Measurements from ENCODE around the gene ATP7A.

The ATP7A gene

DNA sequence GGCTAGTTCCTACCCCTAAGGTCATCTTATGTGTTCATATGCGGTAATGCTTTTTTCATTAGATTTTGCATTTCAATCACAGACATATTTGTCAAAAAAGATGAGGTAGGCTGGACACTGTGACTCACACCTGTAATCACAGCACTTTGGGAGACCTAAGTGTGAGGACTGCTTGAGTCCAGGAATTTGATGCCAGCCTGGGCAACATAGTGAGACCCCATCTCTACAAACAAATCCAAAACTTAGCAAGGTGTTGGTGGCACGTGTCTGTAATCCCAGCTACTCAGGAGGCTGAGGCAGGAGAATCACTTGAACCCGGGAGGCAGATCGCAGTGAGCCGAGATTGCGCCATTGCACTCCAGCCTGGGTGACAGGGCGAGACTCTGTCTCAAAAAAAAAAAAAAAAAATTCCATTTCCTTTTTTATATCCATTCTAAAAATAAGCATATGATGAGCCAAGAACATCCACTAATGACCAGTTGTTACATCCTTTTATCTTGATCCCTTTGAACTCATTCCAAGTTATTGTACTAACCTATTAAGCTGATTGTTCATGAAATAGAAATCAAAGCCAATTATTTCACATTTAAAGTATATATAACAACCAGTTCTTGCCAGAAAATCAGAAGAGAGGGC lies 35.5 kb downstream of the ATP7A start:
- DNase-seq: no peak

DNA sequence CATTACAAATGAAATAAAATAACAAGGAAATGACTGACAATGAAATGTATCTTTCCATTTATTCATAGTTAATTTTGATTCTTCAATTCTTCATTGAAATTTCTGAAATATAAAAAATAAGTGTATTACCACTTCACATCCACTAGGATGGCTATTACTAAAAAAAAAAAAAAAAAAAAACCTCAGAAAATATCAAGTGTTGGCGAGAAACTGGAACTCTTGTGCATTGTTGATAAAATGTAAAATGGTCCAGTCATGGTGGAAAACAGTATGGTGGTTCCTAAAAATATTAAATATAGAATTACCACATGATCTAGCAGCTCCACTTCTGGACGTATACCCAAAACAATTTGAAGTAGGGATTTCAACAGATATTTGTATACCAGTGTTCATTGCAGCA lies 36.1 kb downstream of the ATP7A start:
- no peak for DNase-seq

DNA sequence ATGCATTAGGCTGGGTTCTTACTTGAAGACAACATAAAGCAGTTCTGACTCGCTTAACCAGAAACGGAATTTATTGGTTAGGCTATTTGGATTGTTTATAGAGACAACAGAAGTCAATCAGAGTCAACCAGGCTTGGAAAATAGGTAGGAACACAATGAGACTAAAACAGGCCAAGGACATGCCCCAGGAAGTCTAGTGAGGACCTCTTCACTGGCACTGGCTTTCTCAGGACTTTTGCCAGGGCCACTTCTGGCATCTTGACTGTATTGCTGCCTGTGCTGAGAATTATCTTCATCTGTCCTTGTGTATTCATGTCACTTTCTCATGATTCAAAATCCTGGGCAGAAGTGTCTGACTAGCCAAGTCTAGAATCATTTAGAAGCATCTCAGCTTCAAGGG lies 39.3 kb downstream of the ATP7A start:
- DNase-seq: no peak

DNA sequence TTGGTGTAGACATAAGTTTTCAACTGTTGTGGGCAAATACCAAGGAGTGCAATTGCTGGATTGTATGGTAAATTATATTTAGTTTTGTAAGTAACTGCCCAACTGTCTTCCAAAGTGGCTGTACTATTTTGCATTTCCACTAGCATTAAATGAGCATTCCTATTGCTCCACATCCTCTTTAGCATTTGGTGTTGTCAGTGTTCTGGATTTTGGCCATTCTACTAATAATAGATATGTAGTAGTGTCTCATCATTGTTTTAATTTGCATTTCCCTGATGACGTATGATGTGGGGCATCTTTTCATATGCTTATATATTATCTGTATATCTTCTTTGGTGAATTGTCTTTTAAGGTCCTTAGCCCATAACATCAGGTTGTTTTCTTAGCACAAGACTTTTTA lies 41.7 kb downstream of the ATP7A start:
- DNase-seq: no peak

DNA sequence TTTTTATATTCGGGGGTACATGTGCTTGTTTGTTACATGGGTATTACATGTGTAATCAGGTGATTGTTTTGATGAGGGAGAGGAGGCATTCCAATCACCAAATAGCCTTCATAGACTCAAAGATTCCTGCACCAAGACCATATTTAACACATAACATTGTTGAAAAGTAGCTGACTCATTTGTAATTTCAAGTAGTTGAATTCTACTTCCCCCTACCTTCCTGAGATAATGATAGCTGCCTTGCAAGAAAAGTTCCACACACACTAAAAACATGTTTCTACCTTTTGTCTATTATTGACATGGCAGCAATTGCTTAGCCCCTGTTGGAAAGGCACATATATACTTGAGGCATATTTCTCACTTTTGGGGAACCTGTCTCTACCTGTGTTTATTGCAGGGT lies 42.8 kb downstream of the ATP7A start:
- DNase-seq: no peak

DNA sequence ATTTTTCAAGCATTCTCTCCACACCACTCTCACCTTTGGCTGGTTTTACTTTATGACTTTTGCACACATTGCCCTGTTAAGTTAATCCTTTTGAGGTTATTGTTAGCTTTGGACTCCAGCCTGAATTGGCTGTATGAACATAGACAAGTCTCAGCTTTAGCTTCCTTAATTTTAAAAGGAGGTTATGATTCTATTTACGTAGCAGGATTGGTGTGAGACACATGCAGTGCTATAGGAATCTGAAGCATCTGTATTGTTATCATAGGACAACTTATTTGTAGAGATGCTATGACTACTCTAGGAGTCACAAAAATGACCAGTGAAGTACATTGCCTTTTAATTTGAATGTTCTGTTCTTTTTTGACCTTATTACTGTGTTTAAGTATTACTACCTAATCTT lies 43.2 kb downstream of the ATP7A start:
- DNase-seq: no peak

DNA sequence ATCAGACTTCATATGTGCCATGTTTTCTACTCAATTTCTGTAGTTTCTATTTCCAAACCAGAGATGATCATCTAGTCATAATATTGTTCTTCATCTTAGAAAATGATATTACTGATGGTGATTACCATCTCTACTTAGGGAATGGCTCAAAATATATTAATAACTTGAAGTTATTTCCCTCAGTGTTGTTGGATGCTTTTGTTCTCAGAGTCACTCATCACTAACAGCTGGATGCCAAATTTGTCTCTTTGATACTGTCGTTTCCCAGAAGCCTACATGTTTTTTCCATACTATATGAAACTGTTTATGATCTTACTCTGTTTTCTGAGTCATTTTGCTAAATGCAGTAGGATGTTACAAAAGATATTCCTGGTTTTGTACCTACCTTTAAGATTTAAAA lies 50.1 kb downstream of the ATP7A start:
- no peak for DNase-seq

DNA sequence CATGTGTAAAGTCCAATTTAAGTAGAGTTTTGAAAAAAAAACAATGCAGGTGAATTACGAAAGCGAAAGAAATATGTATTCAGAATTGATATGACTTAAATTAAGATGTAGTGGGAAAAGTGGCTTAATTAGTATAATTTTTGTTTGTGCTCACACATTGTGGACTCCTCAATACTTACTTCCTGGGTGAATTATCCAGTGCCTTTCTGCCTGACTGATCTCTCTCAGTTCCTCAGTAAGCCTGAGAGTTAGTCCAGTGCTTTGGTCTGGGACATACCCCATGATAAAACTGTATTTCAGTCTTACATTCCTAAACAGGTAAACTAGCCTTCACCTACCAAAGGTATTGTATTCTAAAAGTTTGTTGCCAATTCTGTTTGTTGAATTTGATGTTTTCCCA lies 50.6 kb downstream of the ATP7A start:
- DNase-seq: no peak

DNA sequence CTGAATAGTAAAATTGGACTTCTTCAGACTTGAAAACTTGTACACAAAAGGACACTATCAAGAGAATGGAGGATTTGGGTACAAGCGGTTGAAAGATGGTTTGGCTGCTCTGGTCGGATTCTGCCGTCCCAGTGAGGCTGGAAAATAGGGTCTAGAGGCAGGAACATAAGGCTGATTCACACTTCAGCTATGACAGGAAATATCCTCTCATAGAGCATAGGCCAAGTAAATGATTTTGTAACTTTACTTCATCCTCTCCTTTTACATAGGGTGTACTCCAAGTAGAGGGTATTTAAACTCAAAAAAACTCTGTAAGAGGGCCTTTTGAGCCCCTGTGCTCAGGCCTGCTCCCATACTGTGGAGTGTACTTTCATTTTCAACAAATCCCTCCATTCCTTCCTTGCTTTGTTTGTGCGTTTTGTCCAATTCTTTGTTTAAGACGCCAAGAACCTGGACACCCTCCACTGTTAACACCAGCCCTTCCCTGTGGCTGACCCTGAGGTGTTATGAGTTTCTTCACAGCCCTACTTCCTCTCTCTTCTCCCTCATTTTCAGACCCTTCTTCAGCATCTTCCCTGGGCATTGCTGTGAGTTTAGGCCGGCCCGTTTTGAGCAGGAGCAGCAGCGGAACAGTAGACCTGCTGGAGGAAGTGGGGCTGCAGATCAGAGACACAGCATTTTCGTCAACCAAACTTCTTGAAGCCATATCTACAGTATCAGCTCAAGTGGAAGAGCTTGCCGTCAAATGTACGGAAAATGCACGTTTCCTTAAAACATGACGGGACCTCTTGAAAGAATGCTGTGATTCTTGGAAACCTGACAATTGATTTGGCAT lies 51.8 kb downstream of the ATP7A start:
- no peak for DNase-seq

DNA sequence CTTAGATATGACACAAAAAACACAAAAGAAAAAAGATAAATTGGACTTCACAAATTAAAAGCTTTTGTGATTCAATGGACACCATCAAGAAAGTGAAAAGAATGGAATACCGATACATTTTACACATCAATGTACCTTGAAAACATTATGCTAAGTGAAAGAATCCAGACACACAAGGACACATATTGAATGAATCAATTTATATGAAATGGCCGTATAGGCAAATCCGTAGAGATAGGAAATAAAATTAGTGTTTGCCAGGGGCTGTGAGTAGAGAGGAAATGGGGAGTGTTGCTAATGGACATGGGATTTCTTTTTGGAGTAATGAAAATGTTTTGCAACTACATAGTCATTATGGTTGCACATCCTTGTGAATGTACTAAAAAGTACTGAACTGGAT lies 55.9 kb downstream of the ATP7A start:
- no peak for DNase-seq

DNA sequence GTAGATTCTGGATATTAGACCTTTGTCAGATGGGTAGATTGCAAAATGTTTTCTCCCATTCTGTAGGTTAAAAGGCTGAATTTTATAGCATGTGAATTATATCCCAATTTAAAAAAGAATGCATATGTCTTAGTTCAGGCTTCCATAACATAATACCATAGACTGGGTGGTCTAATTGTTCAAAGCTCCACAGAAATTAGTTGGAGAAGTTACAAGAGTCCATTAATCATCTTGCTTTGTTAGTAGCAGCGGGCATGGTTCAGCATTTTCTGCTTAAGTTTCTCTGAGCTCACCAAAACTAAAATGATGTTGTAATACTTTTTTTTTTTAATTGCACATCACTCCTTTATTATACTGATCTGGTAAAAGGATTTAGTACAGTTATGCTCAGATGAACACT lies 57.1 kb downstream of the ATP7A start:
- DNase-seq: no peak

DNA sequence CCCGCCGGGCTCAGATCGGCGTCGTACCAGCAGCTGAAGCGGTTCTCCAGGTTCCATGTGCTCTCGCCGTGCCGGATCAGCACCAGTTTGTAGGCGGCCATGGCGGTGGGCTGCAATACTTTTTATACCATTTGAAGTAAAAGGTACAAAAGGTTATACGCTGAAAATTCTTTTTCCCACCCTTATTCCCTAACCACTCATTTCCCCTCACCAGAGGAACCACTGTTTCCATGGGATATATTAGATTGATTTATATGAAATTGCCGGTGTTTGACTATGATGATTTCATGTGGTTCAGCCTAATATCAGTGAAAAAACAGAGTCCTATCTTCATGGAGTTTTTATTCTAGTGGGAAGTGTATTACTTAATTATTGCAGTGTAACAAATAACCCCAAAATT lies 59.0 kb downstream of the ATP7A start, which contains the start of gene PGAM4:
PGAM4 (minus strand) TSS at position 101 of the 400 bp plus-strand sequence; CDS start at position 101, 0 bp downstream.
- no peak for DNase-seq

DNA sequence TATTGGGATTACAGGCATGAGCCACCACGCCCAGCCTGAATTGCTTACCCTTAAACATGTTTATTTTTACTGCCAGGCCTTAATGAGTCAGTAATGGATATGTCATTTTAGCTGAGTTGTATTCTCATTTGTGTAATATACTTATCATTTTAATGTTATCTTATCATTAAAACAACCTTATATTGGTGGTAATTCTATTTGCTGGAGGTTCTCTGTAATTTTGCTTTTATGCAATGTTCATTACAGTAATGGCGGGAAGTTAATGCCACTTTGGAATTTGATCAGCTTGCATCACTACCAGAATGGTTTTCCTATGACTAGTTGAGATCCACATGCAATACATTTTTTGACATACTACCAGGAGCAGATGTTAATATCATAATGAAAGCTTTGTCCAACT lies 65.3 kb downstream of the ATP7A start:
- no peak for DNase-seq

DNA sequence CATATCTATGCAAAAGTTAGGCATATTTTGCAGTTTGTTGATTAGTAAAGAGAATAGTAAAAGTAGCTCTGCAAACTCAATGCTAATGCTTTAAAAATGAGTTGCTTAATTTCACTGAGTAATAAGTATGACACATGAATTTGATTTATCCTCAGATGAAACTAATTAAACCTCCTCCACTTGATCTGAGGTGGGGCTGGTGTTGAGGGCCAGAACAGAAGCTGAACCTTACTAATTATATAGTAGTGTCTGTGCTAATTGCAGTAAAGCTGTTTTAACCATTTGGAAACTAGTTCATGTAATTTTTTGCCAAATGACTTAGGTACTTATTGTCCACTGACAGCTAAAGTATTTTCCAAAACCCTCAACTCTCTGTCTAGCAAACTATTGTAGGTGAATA lies 66.6 kb downstream of the ATP7A start:
- DNase-seq: no peak

DNA sequence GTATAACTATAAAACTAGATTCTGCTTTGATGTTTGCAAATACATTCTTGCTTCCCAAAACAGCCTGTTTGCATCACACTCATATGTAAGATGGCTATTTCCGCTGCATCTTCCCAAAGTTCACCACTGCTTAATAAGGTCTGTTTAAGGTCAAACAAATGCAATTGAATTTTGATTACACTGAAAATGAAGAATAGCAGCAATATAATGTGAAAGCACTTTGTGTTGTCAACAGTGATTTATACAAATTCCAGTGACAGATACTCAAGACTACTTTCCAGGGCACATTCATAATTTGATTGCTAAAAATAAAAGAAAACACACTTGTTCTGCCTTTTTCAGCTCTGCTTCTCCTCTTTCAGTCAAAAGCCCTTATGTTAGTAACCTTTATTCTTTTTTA lies 67.0 kb downstream of the ATP7A start:
- DNase-seq: no peak

DNA sequence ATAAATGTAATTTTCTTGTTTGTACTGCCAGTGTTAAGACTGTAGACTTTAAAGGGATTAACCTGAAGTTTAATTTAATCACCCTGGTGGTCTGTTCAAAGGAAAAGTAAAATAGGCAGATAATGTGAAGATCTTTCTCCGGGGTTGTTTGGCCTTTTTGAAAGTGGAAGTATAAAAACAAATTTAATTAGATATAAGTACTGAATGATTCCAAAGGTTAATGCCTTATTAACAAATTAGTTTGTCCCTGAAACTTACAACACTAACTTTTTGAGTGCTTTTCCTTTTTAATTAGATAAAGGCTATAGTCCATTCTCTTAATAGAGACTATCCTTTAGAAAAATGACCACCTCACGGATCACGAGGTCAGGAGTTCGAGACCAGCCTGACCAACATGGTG lies 69.4 kb downstream of the ATP7A start:
- DNase-seq: no peak

DNA sequence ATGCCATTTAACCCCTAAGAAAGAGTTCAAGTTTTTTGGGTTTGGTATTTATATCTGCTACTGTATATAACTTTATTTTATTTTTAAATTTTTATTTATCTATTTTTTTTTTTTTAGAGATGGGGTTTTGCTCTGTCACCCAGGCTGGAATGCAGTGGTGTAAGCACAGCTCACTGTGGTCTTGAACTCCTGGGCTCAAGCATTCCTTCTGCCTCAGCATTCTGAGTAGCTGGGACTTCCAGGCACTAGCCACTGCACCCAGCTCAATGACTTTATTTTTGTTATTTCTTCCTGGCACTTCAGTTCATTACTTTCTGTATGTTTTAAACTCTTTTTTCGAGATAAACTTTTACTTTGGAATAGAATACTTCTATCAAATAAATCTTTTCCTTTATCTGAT lies 101.4 kb downstream of the ATP7A start:
- no peak for DNase-seq

DNA sequence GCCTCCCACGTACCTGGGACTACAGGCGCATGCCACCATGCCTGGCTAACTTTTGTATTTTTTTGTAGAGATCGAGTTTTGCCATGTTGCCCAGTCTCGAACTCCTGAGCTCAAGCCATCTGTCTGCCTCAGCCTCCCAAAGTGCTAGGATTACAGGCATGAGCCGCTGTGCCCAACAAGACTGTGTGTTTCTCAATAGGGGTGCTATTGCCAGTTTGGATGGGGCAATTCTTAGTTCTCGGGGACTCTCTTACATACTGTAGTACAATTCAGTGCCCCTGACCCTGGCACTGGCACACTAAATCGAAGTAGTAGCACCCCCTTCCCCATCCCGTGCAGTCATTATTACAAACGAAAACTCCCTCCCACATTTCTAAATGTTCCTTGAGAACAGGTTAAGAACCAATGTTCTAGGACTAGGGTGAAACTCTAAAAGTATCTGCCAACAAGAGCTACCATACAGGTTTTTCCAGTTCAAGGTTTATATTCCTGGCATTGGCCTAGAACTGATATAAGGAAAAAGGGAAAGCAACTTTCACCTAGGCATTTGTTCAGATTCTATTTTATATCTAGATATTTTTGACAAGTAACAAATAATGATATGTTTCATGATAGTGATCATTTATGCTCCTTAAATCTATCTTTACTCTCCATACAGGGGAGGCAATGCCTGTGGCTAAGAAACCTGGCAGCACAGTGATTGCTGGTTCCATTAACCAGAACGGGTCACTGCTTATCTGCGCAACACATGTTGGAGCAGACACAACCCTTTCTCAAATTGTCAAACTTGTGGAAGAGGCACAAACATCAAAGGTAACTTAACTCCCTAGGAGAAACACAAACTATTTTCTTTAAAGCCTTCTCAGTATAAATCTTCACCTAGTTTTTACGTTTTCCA lies 109.3 kb downstream of the ATP7A start:
- no peak for DNase-seq

DNA sequence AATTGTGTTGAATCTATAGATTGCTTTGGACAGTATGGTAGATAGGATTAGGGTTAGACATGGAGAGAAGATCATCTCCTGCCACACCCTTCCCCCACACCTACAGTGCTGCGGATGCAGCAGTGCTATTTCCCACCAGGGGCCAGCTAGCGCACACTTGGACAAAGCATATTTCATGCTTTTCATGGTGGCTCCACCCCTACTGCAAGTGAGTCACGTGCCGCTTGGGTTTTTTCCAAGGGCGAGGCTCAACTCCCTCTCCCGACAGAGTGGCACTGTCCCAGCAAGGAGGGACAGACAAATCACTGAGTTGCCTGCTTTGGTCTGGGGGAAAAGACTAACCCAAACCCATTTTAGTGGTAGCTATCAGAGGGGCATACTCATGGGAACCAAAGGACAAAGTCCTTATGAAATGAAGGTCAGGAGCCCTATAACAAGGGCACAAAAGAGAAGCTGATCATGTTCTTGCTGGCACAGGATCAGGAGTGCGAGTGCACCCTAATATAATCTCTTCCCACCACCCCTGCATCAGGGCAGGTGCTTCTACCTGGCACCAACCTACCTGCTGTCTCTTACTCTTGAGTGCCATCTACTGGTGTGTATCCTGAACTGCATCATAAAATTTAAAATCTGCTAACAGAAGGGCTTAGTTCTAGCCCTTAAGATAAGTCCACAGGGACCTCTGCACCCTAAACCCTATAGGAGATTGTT lies 114.0 kb downstream of the ATP7A start:
- peak in 1 of 2 experiments; percentile 2 for DNase-seq

DNA sequence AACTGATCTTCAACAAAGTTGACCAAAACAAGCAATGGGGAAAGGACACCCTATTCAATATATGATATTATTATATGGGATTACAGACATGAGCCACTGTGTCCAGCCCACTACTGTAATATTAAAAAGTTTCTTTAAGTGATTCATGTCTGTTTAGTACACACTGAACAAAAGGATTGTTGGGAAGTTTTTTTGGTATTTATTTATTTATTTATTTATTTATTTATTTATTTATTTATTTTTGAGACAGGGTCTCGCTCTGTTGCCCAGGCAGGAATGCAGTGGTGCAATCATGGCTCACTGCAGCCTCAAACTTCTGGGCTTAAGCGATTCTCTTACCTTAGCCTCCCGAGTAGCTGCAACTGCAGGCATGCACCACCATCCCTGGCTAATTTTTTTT lies 117.3 kb downstream of the ATP7A start:
- DNase-seq: no peak

DNA sequence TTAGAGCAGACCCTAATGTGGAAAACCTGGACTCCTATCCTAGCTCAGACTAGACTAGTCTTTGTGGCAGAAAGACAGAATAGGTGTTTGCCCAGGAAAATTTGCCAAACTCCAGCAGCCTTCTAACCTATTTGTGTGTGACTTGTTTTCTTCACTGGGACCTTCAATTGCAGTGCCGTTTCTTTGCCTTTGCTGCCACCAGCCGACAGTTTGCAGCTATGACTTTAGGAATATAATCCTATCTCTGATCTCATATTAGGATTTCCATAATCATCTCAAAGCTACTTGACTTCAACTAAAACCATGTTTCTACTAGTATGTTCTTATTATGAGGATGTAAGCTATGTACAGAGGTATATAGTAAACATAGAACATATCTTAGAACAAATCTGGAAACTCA lies 119.2 kb downstream of the ATP7A start:
- DNase-seq: peak; percentile 33 to 47

DNA sequence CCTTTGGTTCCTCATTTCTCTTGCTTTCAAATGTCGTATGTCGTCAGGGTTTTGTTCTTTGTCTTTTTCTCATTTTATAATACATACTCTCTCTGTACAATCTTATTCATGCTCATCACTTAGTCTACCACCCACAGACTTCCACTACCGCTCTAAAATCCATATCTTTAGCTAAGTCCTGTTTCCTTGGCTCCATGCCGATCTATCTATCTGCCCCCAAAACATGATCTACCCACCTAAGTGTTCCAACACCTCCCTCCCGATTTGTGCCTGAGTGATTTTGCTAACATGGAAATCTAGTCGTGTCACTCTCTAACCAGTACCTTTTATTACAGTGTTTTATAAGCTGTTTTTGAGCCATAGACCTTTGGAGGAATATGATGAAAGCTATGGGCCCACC lies 124.6 kb downstream of the ATP7A start:
- no peak for DNase-seq

DNA sequence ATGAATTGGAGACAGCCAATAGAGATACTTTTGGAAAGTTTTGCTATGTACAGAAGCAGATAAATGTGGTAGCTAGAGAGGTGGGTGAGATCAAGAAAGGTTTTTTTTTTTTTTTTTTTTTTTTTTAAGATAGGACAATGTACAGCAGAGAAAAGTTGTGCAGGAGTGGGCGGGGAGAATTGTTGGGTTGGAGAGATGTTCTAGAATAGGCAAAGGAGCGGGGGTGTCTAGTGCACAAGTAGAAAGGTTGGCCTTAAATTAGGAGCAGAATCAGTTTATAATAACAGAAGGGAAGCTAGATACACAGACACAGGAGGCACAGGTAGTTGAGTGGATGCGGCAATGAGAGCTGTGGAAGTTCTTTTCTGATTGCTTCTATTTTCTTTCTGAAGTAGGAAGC lies 127.4 kb downstream of the ATP7A start:
- DNase-seq: no peak

Data from Kasumi-1 (cell line).